Measurements from ENCODE around the gene SGPL1. TPM values are rescaled to one million over a fixed set of nuclear protein-coding genes. Genes with fewer than 3 reads are reported as not detected.
"Not testable (repeated sequence)": the region's sequence is repeated elsewhere in the genome, so short reads cannot be mapped to it uniquely, and the experiment has no call there.

The SGPL1 gene
- total and polyA plus RNA-seq, 5 experiments from 2014 or later, result 10.7 to 36.1 (median 16.7) TPM

DNA sequence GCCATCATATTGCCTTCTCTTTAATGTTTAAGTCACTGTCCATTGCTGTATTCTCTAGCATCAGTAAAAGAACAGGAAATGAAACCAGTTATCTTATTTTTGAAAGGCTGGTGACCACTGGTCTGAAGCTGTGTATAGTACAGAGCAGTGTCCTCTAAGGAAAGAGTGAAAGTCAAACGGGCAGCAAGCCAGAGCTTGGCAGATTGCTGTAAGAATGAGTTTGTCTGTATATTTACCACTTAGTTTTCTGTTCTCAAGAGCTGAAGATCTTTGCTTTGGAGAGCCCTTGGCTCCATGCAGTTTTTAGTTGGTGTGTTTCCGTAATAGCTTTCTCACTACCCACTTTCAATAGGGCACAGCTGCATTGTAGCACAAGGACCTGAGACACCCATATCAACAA is 40.7 kb downstream of the SGPL1 start:
- POLR2A ChIA-PET, result no interaction called here
- ATAC-seq (no peak), DNase-seq (no peak)
- H3K36me3 Mint-ChIP-seq, result peaks cover 19 to 93% (median 48%) of the 10 kb centered on the region in 3 donors
- H3K27ac Mint-ChIP-seq, result no peak overlapping the region
- no peak overlapping the region for H3K4me3 Mint-ChIP-seq
- H3K9me3 Mint-ChIP-seq, result no peaks in the 10 kb centered on the region
- H3K27me3 Mint-ChIP-seq, result no peaks in the 10 kb centered on the region
- H3K4me1 Mint-ChIP-seq, result peaks cover 0 to 9% (median 0%) of the 10 kb centered on the region in 4 donors

DNA sequence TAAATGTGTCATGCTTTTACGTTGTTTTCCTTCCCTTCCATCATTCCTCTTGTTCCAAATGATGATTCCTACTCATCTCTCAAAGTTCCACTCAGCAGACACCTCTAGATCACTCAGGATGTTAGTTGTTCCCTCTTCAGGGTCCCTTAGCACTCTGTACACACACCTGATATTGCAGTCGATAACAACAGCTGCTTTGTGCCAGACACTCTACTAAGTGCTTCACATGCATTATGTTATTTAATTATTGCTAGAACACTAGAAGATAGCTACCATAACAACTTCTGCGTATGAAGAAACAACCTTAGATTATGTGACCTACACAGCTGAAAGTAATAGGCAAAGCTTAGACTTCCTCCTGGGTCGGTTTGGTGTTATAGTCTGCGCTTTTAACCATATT is 43.0 kb downstream of the SGPL1 start:
- POLR2A ChIA-PET, result no interaction called here
- DNase-seq (no peak), ATAC-seq (no peak)
- Mint-ChIP-seq H3K4me3 (no peak overlapping the region), H3K27me3 (no peaks in the 10 kb centered on the region), H3K27ac (peak overlapping the region in 1 of 10 donors; percentile 43), H3K4me1 (peaks cover 0 to 12% (median 0%) of the 10 kb centered on the region in 4 donors), H3K9me3 (no peaks in the 10 kb centered on the region), H3K36me3 (peaks cover 19 to 83% (median 38%) of the 10 kb centered on the region in 3 donors)

- H3K27ac Mint-ChIP-seq, POLR2A ChIA-PET, H3K4me3 Mint-ChIP-seq, DNase-seq, H3K9me3 Mint-ChIP-seq, H3K27me3 Mint-ChIP-seq, ATAC-seq: not testable (repeated sequence)
- Mint-ChIP-seq H3K4me1 (peaks cover 0 to 17% (median 3%) of the 10 kb centered on the region in 4 donors), H3K36me3 (peaks cover 19 to 75% (median 30%) of the 10 kb centered on the region in 3 donors)
Measured at GRCh38 chr10:70861495-70862197, 45.9 kb downstream of the SGPL1 start.

- DNase-seq, result no peak
- H3K9me3 Mint-ChIP-seq, result no peaks in the 10 kb centered on the region
- H3K4me1 Mint-ChIP-seq, result peaks cover 0 to 15% (median 3%) of the 10 kb centered on the region in 4 donors
- POLR2A ChIA-PET, result no interaction called here
- H3K27me3 Mint-ChIP-seq, result no peaks in the 10 kb centered on the region
- no peak for ATAC-seq
- peak overlapping the region in 2 of 10 donors; percentile 27 to 29 for H3K27ac Mint-ChIP-seq
- H3K4me3 Mint-ChIP-seq, result no peak overlapping the region
- H3K36me3 Mint-ChIP-seq, result peaks cover 16 to 60% (median 19%) of the 10 kb centered on the region in 3 donors
Measured at GRCh38 chr10:70863470-70864160, 47.9 kb downstream of the SGPL1 start.

DNA sequence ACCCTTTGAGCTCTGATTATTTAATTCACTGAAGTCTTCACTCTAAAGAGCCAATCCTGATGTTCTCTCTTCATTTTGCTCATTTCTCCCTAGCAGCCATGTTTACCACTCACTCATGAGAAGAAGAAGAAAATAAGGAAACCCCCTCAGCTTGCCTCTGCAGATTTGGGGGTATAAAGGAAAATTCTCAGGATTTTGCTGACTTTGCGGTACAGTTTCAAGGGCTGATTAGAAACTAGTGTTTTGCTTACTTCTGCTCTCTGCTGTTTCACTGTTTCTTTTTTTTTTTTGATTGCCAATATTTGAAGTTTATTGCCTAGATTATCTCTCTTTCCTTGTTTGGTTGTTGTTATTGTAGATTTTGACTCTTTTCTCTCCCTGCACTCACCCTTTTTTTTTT is 49.2 kb downstream of the SGPL1 start:
- ATAC-seq (no peak), DNase-seq (no peak)
- H3K4me3 Mint-ChIP-seq, result no peak overlapping the region
- H3K27me3 Mint-ChIP-seq, result no peaks in the 10 kb centered on the region
- H3K36me3 Mint-ChIP-seq, result peaks cover 11 to 61% (median 17%) of the 10 kb centered on the region in 3 donors
- POLR2A ChIA-PET, result no interaction called here
- H3K27ac Mint-ChIP-seq, result peak overlapping the region in 2 of 10 donors; percentile 23 to 29
- no peaks in the 10 kb centered on the region for H3K9me3 Mint-ChIP-seq
- peaks cover 0 to 15% (median 3%) of the 10 kb centered on the region in 4 donors for H3K4me1 Mint-ChIP-seq

DNA sequence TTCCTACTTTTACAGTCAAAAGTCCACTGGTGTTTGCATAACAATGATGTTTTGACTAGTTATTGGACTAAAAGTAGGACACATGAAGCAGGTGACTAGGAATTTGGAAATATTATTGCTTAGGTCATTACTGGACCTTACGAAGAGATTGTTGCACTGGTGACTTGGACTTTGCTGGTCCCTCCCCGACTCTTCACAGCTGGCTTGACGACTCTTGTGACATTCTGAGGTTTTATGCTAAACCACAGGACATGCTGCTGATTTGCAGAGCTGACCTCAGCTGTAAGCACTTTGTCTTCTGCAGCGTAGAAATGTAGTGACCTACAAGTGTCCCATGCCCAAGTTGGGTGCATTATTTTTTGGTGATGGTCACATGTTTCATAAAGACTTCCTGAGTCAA is 50.7 kb downstream of the SGPL1 start:
- H3K4me3 Mint-ChIP-seq, result no peak overlapping the region
- no peaks in the 10 kb centered on the region for H3K9me3 Mint-ChIP-seq
- DNase-seq (no peak), ATAC-seq (no peak)
- H3K27ac Mint-ChIP-seq, result no peak overlapping the region
- peaks cover 0 to 59% (median 6%) of the 10 kb centered on the region in 3 donors for H3K36me3 Mint-ChIP-seq
- POLR2A ChIA-PET, result no interaction called here
- peaks cover 0 to 15% (median 3%) of the 10 kb centered on the region in 4 donors for H3K4me1 Mint-ChIP-seq
- no peaks in the 10 kb centered on the region for H3K27me3 Mint-ChIP-seq

DNA sequence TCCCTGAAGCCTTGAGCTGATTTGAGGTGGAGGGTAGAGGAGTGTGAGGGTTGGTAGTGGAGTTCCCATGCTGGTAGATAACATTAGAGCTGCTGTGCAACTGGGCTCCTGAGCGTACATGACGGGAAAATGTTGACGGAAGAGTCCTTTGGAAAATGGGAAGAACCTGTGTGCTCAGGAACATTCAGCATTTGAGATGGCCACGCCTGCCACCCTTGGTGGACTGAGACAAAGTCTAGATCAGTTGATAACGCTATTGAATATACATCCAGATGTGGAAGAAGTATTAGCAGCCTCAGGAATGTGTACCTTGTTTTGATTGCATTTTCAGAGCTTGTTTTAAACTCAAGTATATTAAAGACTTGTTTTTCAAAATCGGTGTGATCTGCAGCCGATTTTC is 56.5 kb downstream of the SGPL1 start:
- peak overlapping the region in 2 of 10 donors; percentile 50 to 61 for H3K27ac Mint-ChIP-seq
- H3K36me3 Mint-ChIP-seq, result peaks cover 4 to 75% (median 5%) of the 10 kb centered on the region in 3 donors

DNA sequence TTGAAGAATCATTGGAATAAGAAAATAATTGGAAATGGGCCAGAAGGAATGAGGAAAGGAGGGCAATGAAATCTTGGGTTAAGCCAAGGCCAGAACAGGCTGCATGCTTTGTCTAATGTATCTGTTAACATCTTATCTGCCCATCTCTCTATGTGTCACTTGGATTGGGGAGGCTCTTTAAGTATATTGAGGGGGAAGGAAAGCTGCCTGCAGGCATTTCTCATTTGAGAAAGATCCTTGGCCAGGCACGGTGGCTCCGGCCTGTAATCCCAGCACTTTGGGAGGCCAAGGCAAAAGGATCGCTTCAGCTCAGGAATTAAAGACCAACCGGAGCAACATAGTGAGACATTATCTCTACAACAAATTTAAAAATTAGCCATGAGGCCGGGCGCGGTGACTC is 58.3 kb downstream of the SGPL1 start:
- peak overlapping the region in 2 of 10 donors; percentile 7 to 22 for H3K27ac Mint-ChIP-seq
- ATAC-seq (no peak), DNase-seq (no peak)
- H3K4me1 Mint-ChIP-seq, result no peaks in the 10 kb centered on the region
- H3K36me3 Mint-ChIP-seq, result peaks cover 4 to 83% (median 5%) of the 10 kb centered on the region in 3 donors
- POLR2A ChIA-PET, result no interaction called here
- H3K27me3 Mint-ChIP-seq, result no peaks in the 10 kb centered on the region
- no peaks in the 10 kb centered on the region for H3K9me3 Mint-ChIP-seq
- H3K4me3 Mint-ChIP-seq, result no peak overlapping the region

More for the DNA sequence above, 56.5 kb downstream of the SGPL1 start:
- H3K4me3 Mint-ChIP-seq, result no peak overlapping the region
- no peaks in the 10 kb centered on the region for H3K9me3 Mint-ChIP-seq
- POLR2A ChIA-PET, result no interaction called here
- DNase-seq, result no peak
- H3K27me3 Mint-ChIP-seq, result no peaks in the 10 kb centered on the region
- no peaks in the 10 kb centered on the region for H3K4me1 Mint-ChIP-seq
- no peak for ATAC-seq

DNA sequence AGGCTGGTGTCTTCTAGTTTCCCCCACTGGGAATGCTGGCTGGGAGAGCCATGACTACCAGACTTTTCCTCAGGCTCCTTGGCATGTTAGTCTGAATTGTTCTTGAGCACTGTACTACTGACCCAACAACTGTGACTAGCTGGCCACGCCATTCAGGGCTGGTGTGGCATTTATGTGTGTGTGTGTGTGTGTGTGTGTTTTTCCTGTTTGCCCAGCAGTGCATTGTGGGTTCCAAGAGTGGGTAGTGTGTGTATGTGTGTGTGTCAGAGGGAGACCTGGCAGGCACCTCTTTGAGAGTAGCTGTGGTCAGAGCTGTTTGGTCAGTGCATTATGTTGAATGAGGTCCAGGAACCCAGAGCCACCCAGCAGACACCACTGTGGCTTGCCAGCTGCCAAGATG is 63.5 kb downstream of the SGPL1 start:
- Mint-ChIP-seq H3K9me3 (no peaks in the 10 kb centered on the region), H3K27ac (no peak overlapping the region), H3K4me1 (peaks cover 0 to 6% (median 2%) of the 10 kb centered on the region in 4 donors), H3K36me3 (peaks cover 0 to 51% (median 2%) of the 10 kb centered on the region in 3 donors), H3K4me3 (no peak overlapping the region), H3K27me3 (no peaks in the 10 kb centered on the region)
- ATAC-seq, result no peak
- no peak for DNase-seq
- POLR2A ChIA-PET, result interaction anchor here (1.8 kb wide), 1 partner anchor 9 kb away, joined by 5 read pairs; the partner anchor contains the start of gene PCBD1

DNA sequence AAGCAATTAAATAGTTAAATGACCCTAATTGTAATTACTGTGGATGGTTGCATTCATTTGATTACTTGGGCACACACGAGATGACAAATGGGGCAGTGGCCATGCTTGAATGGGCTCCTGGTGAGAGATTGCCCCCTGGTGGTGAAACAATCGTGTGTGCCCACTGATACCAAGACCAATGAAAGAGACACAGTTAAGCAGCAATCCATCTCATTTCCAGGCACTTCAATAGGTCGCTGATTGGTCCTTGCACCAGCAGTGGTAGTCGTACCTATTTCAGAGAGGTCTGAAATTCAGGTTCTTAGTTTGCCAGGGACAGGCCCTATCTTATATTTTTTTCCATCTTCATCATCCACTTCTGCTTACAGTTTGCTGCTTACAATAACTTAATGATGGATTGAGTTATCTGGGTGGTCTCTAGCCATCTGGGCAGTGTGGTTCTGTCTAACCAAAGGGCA is 64.4 kb downstream of the SGPL1 start:
- H3K36me3 Mint-ChIP-seq, result peaks cover 0 to 53% (median 2%) of the 10 kb centered on the region in 3 donors
- peak overlapping the region in 2 of 10 donors; percentile 24 to 57 for H3K27ac Mint-ChIP-seq
- H3K4me3 Mint-ChIP-seq, result no peak overlapping the region
- ATAC-seq, result peak; percentile 95 to 99
- POLR2A ChIA-PET, result interaction anchor here (1.8 kb wide), 1 partner anchor 8 kb away, joined by 5 read pairs; the partner anchor contains the start of gene PCBD1
- no peaks in the 10 kb centered on the region for H3K27me3 Mint-ChIP-seq
- peaks cover 0 to 6% (median 3%) of the 10 kb centered on the region in 4 donors for H3K4me1 Mint-ChIP-seq
- no peaks in the 10 kb centered on the region for H3K9me3 Mint-ChIP-seq
- DNase-seq, result peak; percentile 51 to 88 (median 72)

DNA sequence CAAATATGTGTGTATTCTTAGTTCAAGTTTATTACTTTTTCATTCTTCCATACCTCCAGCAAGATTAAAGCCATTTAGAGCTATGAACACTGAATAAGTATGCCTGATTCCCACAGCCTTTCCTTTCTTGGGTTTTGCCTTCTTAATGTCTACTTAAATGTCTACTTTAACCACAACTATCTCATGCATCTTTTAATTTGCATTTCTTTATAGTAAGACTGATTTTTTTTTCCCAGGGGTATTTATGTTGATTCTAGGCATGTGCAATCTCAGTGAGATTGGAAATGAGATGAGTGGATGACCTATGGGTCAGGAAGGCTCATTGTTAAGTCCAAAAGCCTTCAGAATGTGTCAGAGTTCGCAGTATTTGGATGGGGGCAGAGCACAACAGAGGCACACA is 69.0 kb downstream of the SGPL1 start:
- Mint-ChIP-seq H3K27ac (peak overlapping the region in 3 of 10 donors; percentile 2 to 22 (median 18)), H3K4me3 (no peak overlapping the region), H3K36me3 (peaks cover 0 to 19% (median 2%) of the 10 kb centered on the region in 3 donors), H3K4me1 (peaks cover 3 to 24% (median 13%) of the 10 kb centered on the region in 4 donors), H3K27me3 (no peaks in the 10 kb centered on the region), H3K9me3 (no peaks in the 10 kb centered on the region)
- ATAC-seq (no peak), DNase-seq (no peak)
- POLR2A ChIA-PET, result no interaction called here

GRCh38 chr10:70885481-70885880 is 69.7 kb downstream of the SGPL1 start:
- DNase-seq (no peak), ATAC-seq (no peak)
- peak overlapping the region in 5 of 10 donors; percentile 2 to 69 (median 26) for H3K27ac Mint-ChIP-seq
- POLR2A ChIA-PET, result no interaction called here
- no peaks in the 10 kb centered on the region for H3K9me3 Mint-ChIP-seq
- peak overlapping the region in 1 of 10 donors; percentile 2 for H3K4me3 Mint-ChIP-seq
- peaks cover 0 to 19% (median 2%) of the 10 kb centered on the region in 3 donors for H3K36me3 Mint-ChIP-seq
- H3K4me1 Mint-ChIP-seq, result peaks cover 2 to 22% (median 11%) of the 10 kb centered on the region in 4 donors
- H3K27me3 Mint-ChIP-seq, result no peaks in the 10 kb centered on the region

All from naive thymus-derived CD8-positive, alpha-beta T cell (primary cell).